Measurements from ENCODE around the gene TBCD.

TBCD gene

DNA sequence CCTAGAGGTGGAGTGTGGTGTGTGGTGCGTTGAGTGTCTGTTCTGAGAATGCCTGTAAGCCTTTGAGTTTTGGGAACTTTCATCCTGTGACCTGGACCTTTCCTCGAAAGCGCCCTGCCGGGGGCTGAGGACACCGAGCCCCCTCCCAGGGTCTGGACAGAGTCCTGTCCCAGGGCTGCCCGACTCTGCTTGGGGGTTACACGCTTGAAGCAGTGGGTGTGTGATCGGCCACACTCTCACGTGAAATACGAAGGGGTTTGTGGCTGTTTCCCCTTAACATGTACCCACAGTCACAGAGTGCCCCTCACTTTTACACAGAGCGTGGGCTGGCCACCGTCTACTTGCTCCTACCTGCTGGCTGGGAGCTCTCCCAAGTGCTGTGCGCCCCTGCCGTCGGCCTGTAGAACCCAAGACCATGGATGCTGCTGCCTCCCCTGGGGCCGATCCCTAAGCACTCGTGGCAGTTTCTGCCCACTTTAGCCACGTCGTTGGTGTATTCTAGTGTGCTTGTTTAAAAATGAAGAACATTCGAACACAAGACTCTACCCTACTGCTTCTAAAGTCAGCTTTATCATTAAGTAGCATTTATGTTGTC lies 81.1 kb downstream of the TBCD start:
- DNase-seq (ENCODE audit: low read depth in 2 of 2) = no peak

DNA sequence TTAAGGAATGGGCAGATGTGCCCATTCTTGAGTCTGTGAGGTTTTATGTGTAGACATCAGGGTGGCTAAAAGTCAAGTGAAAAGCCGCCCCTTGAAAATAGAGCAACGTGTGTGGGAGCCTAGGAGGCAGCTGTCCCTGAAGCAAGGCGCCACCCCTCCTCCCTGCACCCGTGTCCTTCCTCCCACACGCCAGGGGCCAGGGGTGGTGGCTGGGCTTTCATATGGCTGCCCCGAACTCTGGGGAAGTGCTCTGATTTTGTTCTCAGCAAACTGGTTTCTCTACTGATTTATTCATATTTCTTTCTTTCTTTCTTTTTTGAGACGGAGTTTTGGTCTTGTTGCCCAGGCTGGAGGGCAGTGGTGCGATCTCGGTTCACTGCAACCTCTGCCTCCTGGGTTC lies 83.3 kb downstream of the TBCD start:
- DNase-seq (ENCODE audit: low read depth in 2 of 2) = no peak

- DNase-seq (ENCODE audit: low read depth in 2 of 2) = no peak
Measured at GRCh38 chr17:82835766-82836512, 84.1 kb downstream of the TBCD start.

- no peak for DNase-seq (ENCODE audit: low read depth in 2 of 2)
Measured at GRCh38 chr17:82836823-82837357, 85.0 kb downstream of the TBCD start.

DNA sequence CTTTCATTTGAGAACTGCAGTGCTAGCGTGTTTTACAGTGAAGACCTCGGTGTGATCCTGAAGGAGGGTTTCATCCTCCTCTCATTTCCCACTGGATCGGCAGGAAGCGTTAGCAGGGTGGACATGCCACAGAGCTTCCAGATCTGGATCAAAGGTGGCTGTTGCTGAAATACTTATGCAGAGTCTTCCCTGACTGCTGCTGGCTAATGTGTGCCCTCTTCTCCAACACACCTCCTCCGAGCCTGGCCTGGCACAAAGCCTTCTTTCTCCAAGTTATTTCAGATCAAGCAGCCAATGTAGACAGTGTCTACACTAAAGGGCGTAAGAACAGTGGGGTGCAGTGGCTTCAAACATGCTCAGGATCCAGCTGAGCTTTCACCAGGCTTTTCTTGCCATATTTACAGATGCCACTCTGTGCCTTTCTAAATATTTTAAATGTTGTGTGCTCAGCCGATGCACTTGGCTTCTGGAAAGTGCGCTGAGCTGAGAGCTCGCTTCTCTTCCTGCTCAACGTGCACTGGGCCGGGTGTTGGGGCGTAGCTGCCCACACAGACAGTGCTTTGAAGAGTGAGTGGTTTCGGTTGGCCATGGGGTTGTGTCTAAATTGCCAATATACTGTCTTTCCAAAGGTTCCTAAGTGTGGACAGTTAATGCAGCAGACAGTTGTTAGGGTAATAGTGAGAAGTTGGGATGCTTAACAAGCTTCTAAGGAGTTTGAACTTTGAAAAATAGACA lies 85.9 kb downstream of the TBCD start:
- no peak for DNase-seq (ENCODE audit: low read depth in 2 of 2)

GRCh38 chr17:82838386-82839063 lies 86.7 kb downstream of the TBCD start:
- no peak for DNase-seq (ENCODE audit: low read depth in 2 of 2)

DNA sequence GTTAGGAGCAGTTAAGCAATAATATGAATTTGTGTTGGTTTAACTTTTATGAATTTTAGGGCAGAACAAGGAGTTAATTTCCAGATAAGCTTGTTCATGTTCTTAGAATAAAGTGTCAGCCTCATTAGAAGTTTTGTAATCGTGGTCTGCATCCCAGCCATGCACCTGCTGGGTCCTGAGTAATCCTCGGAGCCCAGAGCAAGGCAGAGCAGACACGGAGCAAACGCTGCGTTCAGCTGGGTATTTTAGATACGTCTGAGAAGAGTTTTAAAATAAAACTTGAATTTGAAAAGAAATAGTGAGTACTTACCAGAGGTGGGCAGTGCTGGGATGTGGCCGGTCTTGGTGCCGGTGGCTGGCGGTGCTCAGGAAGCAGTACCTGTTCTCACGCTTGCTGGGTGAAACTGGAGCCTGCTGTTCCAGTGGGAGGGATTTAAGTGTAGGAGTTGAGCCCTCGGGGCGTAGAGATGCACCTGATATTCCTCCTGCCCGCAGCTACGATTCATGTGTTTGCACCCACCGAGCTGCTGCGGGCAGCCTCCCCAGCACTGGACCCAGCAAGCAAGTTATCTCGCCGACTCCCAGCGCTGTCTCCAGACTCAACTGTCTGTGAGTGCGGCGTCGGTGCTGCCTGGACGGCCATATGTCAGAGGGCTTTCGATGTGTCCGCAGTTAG lies 87.9 kb downstream of the TBCD start, which contains the start of gene ZNF750:
ZNF750 (minus strand) TSS at position 406 of the 676 bp plus-strand sequence. CDS start 7,568 bp downstream, outside the sequence.
- no peak for DNase-seq (ENCODE audit: low read depth in 2 of 2)

DNA sequence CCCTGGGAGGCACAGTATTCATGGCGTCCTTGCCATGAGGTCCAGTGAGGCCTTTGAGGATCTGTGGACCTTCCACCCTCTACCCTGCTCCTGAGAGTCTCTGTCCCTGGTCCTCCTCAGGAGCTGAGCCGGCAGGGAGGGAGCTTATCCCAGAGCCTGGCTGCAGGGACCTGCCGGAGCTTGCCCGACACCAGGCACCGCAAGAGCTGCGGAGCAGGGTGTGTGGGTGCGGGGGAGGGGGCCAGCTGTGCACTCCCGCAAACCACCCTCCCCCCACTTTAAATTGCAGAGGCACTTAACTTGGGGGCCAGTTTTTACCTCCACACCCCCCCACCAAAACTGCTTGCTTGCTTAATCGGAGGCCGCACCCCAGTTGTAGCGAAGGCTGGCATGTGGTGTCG lies 88.6 kb downstream of the TBCD start:
- no peak for DNase-seq (ENCODE audit: low read depth in 2 of 2)

- DNase-seq (ENCODE audit: low read depth in 2 of 2) = no peak
Measured at GRCh38 chr17:82841921-82842596, 90.2 kb downstream of the TBCD start.

DNA sequence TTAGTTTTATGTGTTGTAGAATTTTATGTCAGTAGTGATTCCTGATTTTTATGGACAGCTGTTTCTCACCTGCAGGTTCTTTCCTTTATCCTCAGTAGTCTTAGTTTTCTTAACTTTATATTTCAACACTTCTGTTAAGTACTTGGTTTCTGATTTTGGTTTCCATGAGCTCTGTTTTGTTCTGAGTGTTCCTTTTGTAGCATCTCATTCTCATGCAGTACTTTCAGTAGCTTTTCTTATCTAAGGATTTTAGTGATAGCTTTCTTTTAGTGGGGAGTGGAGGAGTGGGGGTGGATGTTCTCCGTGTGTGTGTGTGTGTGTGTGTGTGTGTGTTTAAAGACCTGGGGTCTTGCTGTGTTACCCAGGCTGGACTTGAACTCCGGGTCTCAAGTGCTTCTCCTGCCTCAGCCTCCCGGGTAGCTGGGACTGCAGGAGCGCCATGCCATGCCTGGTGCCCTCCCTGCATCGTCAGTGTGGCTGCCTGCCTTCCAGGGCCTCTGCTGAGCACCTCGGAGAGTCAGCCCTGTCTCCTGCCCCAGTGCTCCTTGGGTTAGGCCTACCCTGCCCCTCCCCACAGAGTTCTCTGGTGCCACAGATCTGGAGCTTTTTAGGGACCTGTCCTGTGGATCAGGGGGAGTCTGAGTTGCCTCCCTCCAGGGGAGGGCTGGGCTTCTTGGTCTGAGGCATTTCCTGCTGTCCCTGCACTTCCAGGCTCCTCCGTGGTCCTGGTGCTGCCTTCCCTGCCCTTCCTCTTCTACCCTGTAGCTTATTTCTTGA lies 92.2 kb downstream of the TBCD start:
- DNase-seq (ENCODE audit: low read depth in 2 of 2) = no peak

- no peak for DNase-seq (ENCODE audit: low read depth in 2 of 2)
Measured at GRCh38 chr17:82844796-82845162, 92.9 kb downstream of the TBCD start.

- DNase-seq (ENCODE audit: low read depth in 2 of 2) = no peak
Measured at GRCh38 chr17:82845163-82845807, 93.4 kb downstream of the TBCD start.

GRCh38 chr17:82846061-82846691 lies 94.3 kb downstream of the TBCD start:
- DNase-seq (ENCODE audit: low read depth in 2 of 2) = no peak

GRCh38 chr17:82848022-82848592 lies 96.2 kb downstream of the TBCD start:
- peak in 1 of 2 donors; percentile 38 for DNase-seq (ENCODE audit: low read depth in 2 of 2)

DNA sequence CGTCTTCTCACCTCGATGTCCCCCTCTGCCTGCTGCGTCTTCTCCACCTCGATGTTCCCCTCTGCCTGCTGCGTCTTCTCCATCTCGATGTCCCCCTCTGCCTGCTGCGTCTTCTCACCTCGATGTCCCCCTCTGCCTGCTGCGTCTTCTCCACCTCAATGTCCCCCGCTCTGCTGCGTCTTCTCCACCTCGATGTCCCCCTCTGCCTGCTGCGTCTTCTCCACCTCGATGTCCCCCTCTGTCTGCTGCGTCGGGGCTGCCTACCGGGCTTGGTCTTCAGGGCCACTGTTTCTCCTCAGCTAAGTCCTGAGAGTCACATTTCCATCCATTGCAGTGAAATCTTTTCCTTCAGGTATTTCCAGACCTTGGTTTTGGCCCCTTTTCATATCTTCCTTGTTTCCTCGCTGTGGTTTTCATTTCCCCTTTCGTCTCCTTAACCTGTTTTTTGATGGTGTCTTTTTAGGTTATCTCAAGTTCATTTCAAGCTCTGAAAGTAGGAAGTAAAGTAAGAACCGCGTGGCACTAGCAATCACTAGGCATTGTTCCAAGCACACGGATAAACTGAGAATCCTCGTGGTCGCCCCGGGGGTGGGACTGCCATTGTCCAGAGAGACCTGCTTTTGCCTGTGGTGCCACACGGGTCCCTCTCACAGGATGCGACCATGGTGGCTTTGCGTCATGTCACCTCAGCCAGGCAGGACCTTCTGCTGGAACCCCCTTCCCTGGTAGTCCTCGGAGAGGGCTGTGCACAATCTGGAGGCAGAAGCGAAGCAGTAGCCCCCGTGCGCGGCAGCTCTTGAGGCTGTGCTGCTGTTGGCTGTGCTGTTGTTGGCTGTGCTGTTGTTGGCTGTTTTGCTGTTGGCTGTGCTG lies 97.4 kb downstream of the TBCD start:
- no peak for DNase-seq (ENCODE audit: low read depth in 2 of 2)

DNA sequence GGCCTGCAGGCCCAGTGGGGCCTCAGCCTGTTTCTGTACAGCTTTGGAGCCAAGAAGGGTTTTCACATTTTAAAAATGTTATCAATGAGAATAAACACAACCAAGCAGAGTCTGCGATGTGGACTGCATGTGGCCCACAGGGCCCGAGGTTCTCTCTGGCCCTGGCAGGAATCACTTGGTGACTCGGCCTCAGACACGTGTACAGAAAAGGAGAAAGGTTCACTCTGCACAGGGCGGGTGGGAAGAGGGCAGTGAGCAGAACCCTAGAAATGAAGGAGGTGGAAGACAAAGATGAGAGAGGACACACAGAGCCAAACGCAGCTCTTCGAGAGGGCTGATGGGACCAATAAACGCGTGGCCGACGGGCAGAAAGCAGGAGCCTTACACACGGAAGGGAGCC lies 99.5 kb downstream of the TBCD start:
- DNase-seq (ENCODE audit: low read depth in 2 of 2) = no peak

DNA sequence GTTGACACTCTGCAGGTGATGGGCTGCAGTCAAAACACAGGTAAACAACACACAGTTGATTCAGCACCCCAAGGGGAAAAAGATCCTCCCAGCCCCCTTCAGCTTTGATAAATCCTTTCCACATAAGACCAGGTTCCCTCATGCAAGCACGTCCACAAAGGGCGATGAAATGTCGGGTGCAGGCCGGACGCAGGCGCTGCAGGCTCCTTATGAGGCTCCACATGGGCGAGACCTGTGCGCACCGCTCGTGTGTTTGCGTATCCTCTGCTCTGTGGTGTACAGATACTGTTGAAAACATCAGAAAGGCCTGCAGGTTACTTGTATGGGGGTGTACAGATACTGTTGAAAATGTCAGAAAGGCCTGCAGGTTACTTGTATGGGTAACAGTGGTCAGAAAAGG lies 102.4 kb downstream of the TBCD start:
- no peak for DNase-seq (ENCODE audit: low read depth in 2 of 2)

GRCh38 chr17:82856361-82856760 lies 104.5 kb downstream of the TBCD start:
- DNase-seq (ENCODE audit: low read depth in 2 of 2) = no peak

Measured in stimulated activated CD8-positive, alpha-beta memory T cell treated with anti-CD3 and anti-CD28 coated beads, Interleukin-15, amount 100 ng/mL, for 48 hours (primary cell).